NB4 (cell line): ENCODE data around the gene ENDOU.

Source experiments
- POLR2A ChIP-seq: IDR thresholded peaks from 2 replicates; pipeline ENCODE4 v1.6.1; 2011; ENCODE audit warnings: mild to moderate bottlenecking; ENCODE audit not compliant: insufficient read length; ENCODE audit errors: extremely low read depth
- TF ChIP-seq, protein P1 (sequence below): IDR thresholded peaks from one replicate; pipeline ENCODE4 v1.5.1; 2012; ENCODE audit warnings: low read depth, low read length
- TF ChIP-seq, protein P2 (sequence below): IDR thresholded peaks from 2 replicates; pipeline ENCODE4 v1.6.1; 2011; ENCODE audit warnings: low read depth, low read length

DNA sequence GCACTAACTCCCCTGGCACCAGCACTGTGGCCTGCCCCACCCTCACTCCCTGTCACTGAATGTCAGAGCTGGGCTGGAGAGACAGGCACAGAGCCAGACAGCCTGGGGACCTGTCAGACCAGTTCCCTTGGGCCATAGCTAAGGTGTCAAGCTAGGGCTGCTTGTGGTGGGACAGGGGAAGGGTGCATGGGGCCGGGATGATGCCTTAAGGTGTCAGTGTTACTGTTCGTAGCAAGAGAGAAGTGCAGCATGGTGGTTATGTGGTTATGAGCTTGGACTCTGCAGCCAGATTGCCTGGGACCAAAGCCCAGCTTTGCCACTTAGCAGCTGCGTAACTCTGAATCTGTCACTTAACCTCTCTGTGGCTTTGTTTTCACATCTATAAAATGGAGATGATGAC is 29.6 kb upstream of the ENDOU start:
- TF ChIP-seq, protein P1, sequence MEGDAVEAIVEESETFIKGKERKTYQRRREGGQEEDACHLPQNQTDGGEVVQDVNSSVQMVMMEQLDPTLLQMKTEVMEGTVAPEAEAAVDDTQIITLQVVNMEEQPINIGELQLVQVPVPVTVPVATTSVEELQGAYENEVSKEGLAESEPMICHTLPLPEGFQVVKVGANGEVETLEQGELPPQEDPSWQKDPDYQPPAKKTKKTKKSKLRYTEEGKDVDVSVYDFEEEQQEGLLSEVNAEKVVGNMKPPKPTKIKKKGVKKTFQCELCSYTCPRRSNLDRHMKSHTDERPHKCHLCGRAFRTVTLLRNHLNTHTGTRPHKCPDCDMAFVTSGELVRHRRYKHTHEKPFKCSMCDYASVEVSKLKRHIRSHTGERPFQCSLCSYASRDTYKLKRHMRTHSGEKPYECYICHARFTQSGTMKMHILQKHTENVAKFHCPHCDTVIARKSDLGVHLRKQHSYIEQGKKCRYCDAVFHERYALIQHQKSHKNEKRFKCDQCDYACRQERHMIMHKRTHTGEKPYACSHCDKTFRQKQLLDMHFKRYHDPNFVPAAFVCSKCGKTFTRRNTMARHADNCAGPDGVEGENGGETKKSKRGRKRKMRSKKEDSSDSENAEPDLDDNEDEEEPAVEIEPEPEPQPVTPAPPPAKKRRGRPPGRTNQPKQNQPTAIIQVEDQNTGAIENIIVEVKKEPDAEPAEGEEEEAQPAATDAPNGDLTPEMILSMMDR = no peak
- TF ChIP-seq POLR2A = no peak
- TF ChIP-seq, protein P2, sequence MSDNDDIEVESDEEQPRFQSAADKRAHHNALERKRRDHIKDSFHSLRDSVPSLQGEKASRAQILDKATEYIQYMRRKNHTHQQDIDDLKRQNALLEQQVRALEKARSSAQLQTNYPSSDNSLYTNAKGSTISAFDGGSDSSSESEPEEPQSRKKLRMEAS = no peak; the same call in 1 of the 2 replicates
